M059J (cell line): ENCODE results near the gene GPR171. TPM values are rescaled to one million over a fixed set of nuclear protein-coding genes. Genes with fewer than 3 reads are reported as not detected.

Source experiments
- DNase-seq: peaks from one replicate; pipeline ENCODE4 v3.0.0-alpha.2; 2012; ENCODE audit warnings: low read depth
- total RNA-seq: library from RNA; depleted of rRNA; stranded (reverse); fragments of >200 nt; shearing (Covaris generic); gene quantifications from 2 replicates; pipeline ENCODE4 v1.2.3, GENCODE V29; 2014; rRNA removed

GPR171 gene
- total RNA-seq, 1 experiment from 2014 or later = not detected

DNA sequence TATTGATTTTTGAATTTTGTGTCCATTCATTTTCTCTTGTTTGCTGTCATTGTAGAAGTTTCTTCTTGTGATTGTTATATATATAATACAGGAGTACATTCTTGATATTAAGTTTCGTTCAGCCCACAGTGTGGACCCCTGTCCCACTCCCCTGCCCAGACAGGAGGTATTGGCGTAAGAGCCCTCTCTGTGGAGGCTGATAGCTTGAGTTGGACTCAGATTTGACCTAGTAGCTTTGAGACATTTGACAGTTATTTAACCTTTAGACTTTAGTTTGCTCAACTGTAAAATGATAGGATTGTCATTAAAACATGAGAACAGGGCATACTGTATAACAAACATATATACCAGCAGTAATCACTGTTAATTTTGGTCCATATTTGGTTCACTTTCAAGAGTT is 27.1 kb downstream of the GPR171 start:
- DNase-seq = no peak

DNA sequence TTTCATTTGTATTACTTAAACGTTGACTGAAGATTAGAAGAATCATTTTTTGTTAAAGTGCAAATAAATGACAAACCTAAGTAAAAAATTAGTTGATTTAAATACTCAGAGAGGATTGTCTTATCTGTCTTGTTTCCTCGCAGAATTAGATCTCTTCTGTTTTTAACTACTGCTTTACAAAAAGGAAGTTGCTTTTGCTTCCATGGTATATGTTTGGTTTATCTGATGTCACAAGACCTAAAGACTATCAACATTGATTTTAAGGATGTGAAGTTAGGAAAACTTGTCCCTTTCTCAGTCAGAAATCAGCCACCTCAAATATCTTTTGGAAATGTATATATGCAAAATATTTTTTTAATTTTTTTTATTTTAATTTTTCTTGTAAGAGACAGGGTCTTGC is 28.7 kb downstream of the GPR171 start:
- no peak for DNase-seq

DNA sequence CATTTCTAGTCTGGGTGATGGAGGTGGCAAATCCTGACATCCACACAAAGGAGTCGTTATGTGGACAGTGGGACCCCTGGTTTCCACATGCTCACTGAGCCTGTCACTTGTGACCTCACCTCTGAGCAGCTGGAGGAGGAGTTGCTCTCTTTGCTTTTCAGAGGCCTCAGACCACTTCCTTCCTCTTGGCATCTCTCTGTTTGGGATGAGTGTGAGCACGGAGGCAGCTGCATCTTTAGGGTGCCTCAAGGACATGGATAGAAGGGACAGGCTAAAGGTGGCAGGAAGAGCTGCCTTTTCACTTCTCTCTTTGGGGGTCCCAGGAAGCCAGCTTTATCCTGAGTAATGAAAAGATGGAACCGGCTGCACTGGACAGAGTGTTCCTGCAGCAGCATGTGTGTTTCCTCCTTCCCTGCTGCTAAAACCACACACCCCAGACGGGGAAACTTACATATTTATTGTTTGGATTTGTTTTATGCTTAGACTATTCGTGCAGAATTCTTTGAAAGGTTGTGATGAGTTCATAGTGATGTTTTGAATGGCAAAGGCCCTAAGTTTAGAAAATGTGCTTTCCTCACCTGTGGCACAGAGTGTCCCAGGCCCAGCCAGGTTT is 31.8 kb downstream of the GPR171 start:
- DNase-seq = peak; percentile 11

DNA sequence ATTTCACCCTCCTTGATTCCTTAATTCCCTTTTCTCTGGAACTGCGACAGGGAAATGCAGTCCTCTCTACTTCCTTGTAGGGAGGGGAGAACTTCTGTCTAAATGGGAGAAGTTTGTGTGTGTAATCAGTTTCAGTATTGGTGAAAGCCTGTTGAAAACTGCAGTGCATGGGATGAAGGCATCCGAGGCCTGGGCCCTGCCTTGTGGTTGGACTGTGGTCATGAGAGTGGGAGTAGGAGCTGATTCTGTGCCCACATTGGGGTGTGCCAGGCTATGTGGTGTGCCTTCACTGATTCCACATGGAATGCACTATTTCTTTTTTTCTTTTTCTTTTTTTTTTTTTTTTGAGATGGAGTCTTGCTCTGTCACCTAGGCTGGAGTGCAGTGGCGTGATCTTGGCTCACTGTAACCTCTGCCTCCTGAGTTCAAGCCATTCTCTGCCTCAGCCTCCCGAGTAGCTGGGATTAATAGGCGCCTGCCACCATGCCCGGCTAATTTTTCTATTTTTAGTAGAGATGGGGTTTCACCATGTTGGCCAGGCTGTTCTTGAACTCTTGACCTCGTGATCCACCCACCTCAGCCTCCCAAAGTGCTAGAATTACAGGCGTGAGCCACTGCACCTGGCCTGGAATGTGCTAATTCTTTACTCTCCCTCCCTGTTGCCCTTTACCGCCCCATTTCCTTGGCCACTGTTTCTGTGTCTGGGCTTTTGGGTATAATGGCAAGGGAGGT is 32.9 kb downstream of the GPR171 start:
- peak; percentile 52 for DNase-seq

DNA sequence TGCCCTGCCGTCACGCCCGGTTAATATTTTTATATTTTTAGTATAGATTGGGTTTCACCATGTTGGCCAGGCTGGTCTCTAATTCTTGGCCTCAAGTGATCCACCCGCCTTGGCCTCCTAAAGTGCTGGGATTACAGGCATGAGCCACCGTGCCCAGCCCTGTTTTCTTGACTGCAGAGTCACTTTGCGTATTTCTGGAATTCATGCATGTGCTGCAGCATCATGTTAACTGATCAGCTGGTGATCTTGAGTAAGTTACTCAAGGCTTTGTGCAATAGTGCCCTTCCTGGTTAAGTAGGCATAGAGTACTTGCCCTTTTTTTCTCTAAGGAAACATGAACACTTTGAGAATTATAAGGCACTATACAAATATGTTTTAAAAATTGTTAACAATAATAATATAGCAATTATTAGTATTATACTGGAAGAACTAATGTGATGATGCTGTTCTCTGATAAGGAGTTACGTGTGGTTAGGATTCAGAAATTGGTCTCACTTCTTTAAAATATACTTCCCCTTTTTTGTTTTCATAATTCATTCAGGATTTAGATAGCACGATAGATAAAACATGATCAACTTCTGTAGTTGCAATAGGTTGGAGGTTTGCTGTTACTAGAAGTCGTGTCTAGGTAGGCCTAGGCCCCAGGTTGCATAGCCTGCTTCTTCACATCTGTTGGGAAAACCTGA is 33.6 kb downstream of the GPR171 start:
- DNase-seq = no peak

DNA sequence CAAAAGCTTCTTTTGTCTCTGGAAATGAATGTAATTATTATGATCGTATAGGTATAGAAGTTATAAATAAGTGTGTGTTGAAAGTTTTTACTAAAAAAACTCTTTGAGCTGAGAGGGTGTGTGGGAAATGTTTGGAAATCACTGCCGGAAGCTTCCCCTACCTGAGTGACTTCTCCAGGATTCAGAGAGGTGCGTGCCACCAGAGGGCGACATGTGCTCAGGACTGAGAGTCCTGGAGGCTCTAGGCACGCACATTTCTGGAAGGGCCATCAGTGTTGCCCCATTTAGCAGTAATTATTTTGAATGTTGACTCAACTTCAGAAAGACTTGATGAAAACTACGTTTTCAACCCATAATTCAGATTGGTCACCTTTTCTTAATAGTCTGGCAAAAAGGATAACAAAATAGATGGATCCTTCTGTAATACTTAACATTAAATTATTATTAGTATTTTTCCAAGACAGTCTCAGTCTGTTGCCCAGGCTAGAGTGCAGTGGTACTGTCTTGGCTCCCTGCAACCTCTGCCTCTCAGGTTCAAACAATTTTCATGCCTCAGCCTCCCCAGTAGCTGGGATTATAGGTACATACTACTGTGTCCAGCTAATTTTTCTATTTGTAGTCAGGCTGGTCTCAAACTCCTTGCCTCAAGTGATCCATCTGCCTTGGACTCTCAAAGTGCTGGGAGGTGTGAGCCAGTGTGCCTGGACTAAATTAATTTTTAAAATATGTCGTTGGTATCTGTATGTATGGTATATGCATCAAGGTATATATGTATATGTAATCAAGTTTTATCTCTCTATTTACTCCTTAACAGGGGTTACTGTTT is 34.5 kb downstream of the GPR171 start:
- peak; percentile 75 for DNase-seq

DNA sequence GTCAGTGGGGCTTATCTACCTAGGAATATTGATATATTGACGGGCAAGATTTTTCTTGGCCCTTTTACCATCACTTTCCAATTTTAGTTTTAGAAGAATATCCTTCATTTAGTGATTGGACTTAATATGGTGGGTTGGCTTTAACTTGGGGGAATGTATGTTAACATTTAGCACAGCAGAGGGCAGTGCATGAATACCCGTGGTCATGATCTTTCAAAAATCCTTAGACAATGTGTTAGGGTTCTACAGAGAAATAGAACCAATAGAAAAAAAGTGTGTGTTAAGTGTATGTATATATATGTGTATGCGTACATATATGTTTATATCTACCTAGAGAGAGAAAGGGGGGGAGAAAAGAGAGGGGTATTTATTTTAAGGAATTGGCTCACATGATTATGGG is 36.9 kb downstream of the GPR171 start:
- no peak for DNase-seq

DNA sequence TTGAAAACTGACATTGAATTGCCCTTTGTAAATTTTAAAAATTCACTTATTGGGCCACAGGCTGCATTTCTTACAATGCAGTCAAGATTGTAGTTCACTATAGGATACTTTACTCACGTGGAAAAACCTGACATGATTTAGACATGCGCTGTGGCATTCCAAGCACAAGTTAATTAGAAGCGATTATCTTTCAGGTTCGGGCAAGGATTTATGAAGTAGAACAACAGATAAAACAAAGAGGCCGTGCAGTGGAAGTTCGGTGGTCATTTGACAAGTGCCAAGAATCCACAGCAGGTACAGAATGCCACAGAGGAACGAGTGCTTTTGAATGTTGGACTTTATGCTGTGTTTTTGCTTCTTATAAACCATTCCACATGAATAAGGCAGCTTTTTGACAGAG is 37.8 kb downstream of the GPR171 start:
- no peak for DNase-seq

DNA sequence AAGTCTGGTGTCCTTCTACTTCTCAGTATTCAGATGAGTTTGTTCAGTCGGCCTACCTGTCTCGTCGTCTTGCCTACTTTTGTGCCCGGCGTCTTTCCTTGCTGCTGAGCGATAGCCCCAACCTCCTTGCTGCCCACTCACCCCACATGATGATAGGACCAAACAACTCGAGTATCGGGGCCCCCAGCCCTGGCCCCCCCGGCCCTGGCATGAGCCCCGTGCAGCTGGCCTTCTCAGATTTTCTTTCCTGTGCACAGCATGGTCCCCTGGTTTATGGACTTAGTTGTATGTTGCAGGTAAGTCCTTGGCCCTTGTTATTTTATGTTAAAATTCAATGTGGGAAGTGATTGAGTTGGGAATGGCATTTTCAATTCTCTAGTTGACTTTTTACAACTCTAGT is 43.2 kb downstream of the GPR171 start:
- DNase-seq = no peak

DNA sequence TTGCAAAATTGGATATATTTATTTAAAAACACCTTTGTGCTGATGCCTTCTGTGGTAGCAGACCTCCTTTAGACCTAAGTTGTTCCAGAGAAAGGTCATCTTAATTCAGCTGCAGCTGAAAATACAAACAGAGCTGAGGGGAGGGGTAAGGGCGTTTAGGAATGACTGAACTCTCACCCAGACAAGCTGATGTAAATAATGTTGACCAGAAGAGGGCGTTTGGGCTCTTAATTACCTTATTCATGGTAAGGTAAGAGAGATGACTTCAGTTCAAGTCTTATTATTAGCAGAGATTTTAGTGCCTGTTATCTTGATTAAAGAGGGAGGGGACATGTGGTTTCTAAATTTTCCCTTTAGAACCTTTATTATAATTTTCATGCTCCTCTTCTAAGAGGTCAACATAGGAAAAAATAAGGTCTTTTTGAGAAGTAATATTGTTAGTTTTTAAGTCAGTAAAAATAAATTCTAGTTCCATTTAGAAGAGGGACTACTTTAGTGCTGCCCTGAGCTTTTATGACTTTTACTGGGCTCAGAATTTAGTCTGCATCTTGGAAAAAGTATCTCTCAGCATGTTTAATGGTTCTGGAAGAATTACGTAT is 46.3 kb downstream of the GPR171 start:
- peak; percentile 74 for DNase-seq

DNA sequence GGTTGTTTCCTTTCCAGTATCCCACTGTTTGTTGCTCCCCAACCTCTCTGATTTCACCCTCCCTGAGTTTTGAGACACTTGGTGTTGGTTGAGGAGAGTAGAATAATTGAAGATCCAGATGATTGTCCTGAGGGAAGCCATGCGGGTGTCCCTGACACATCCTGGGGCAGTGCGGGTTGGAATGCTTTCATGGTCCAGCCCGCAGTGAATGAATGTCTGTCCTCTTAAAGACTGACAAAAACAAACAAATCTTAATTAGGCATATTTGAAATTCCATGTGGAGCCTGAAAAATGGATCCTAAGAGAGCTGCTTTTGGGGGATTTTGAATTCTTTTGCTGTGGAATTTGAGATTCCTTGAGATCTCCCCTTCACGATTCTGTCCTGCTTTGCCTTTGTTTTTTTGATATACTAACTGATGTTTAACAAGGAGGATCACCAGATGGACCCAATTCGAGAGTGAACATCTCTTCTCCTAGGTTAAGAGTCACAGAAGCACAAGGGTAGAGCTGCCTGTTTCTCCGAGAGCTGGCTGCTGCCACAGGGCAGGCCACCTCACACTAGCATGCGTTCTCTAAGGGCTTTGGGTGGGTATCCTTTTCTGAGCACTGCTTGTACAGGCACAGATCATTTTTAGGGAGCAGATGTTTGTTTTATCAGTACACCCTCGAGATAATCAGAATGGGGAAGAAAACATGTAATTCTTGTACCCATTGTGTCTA is 47.4 kb downstream of the GPR171 start:
- DNase-seq = peak; percentile 19

DNA sequence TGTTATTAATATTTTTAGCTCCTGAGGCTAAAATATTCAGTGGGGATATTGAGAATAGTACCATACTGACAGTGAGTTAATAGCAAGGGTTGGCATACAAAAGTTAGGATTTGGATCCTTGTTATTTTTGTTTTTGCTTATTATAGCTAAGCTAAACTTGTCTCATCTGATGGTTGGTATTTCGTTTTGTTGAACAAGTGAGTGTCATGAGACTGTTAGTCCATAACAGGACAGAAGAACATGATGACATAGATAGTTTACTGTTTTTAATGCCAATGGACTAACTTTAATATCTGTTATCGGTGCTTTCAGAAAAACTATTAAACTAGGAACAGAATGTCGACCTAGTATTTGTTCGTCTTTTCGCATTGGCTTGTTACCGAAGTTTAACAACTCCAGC is 48.5 kb downstream of the GPR171 start:
- no peak for DNase-seq

DNA sequence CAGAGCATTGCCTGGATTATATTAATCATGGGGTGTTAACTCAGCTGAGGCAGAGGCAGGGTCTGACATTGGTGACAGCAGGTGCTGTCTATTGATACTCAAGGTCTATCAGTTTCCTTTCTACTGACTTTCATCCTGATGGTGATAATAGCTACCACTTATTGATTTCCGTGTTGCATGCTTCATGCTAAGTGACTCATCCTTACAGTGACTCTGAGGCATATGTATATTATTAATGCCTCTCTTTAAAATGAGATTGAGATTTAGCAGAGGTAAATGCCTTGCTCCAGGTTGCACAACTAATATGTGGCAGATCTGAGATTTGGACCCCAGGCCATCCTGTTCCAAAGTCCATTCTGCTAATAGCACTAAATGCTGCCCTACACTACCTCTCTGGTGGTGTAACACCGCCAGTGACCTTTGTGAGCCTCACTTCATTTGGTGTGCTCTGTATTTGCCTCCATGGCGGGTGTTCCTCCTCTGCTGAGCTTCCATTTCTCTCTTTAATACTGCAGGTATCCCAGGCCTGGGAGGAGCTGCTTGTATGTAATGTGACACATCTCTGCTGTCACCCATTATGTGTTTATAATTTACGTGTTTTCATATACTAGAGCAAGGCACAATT is 50.4 kb downstream of the GPR171 start:
- DNase-seq = no peak

Other genes with a start within 250 kb of the GPR171 start
- gene CLRN1, start 230.5 kb downstream of the GPR171 start, total RNA-seq = not detected in 2 replicates
- 0.15 and 0.84 TPM in 2 replicates for gene MED12L, start 117.6 kb downstream of the GPR171 start, total RNA-seq
- not detected in 2 replicates for gene P2RY14, start 75.3 kb upstream of the GPR171 start, total RNA-seq
- 0.66 and 0.74 TPM in 2 replicates for gene GPR87, start 113.6 kb upstream of the GPR171 start, total RNA-seq
- not detected in 2 replicates for gene P2RY13, start 126.3 kb upstream of the GPR171 start, total RNA-seq
- gene P2RY12, start 181.5 kb upstream of the GPR171 start, total RNA-seq = not detected in 2 replicates